Activated T-cell treated with anti-CD3 and anti-CD28 coated beads for 1 hour (primary cell): Measurements from ENCODE around the gene MRNIP.
"Not testable (repeated sequence)": the region's sequence is repeated elsewhere in the genome, so short reads cannot be mapped to it uniquely, and the experiment has no call there.

Experiments
- DNase-seq: peaks from one replicate; pipeline ENCODE4 v3.0.0-alpha.2; 2020; ENCODE audit warnings: low read depth

The MRNIP gene

GRCh38 chr5:179839328-179840256, 19.0 kb downstream of the MRNIP start:
- no peak for DNase-seq

DNA sequence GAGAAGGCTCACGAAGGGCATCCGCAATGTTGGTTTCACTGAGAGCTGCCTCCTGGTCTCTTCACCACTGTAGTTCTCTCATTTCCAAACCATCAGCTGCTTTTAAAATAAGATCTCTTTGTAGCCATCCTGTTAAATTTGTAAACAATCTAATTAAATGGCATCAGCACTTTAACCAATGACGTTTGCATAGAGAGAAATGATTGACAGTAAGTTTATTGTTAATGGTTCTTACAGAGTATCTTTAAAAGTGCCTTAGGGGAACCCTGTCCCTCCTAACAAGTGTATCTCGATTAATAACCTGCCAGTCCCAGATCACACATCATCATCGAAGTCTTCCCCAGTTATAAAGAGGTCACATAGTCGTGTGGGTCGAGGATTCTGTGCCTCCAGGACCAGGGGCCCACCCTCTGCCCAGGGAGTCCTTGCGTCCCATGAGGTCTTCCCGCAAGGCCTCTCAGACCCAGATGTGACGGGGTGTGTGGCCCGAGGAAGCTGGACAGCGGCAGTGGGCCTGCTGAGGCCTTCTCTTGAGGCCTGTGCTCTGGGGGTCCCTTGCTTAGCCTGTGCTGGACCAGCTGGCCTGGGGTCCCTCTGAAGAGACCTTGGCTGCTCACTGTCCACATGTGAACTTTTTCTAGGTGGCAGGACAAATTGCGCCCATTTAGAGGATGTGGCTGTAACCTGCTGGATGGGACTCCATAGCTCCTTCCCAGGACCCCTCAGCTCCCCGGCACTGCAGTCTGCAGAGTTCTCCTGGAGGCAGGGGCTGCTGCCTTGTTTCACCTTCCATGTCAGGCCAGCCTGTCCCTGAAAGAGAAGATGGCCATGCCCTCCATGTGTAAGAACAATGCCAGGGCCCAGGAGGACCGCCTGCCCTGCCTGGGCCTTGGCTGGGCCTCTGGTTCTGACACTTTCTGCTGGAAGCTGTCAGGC, 21.3 kb downstream of the MRNIP start:
- DNase-seq: no peak

- no peak for DNase-seq
These were observed 22.2 kb downstream of the MRNIP start for GRCh38 chr5:179836225-179837019.

DNA sequence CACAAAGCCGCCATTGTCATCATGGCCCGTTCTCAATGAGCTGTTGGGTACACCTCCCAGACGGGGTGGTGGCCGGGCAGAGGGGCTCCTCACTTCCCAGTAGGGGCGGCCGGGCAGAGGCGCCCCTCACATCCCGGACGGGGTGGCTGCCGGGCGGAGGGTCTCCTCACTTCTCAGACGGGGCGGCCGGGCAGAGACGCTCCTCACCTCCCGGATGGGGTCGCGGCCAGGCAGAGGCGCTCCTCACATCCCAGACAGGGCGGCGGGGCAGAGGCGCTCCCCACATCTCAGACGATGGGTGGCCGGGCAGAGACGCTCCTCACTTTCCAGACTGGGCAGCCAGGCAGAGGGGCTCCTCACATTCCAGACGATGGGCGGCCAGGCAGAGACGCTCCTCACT, 23.7 kb downstream of the MRNIP start:
- not testable (repeated sequence) for DNase-seq

DNA sequence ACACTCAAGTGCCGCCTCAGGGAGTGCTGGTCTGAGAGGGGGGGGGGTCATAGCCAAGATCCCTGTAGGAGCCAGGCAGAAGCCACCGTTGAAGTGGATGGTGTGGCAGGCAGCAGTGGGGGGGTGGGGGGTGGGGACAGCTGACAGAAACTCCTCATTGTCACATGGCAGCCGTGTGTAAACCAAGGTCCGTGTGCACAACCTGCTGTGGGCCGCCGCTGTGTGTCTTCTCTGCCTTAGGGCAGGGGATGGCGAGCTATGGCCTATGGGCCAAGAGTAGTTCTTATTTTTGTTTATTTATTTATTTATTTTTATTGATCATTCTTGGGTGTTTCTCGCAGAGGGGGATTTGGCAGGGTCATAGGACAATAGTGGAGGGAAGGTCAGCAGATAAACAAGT, 24.5 kb downstream of the MRNIP start:
- DNase-seq: no peak

GRCh38 chr5:179833709-179834070, 24.9 kb downstream of the MRNIP start:
- no peak for DNase-seq

DNA sequence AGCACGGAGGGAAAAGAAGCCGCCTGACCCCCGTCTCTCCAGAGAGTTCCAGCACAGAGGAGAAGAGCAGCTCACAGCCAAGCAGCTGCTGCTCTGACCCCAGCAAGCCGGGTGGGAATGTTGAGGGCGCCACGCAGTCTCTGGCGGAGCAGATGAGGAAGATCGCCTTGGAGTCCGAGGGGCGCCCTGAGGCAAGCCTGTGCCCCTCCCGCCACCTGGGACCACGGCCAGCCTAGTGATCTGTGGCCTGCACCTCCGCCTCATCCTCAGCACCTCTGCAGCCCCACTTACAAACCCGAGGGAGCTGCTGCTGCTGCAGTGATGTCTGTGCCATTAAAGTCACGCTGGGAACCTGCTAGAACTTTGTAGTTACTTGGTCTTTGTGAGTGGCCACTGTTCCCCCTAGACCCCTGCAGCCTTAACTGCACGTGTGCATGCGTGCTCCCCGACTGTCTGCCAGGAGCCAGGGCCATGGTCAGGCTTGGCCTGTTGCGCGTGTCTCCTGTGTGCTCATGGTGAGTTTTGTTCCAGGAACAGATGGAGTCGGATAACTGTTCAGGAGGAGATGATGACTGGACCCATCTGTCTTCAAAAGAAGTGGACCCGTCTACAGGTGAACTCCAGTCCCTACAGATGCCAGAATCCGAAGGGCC, 25.4 kb downstream of the MRNIP start:
- DNase-seq: no peak

GRCh38 chr5:179832039-179832745, 26.4 kb downstream of the MRNIP start:
- DNase-seq: no peak

DNA sequence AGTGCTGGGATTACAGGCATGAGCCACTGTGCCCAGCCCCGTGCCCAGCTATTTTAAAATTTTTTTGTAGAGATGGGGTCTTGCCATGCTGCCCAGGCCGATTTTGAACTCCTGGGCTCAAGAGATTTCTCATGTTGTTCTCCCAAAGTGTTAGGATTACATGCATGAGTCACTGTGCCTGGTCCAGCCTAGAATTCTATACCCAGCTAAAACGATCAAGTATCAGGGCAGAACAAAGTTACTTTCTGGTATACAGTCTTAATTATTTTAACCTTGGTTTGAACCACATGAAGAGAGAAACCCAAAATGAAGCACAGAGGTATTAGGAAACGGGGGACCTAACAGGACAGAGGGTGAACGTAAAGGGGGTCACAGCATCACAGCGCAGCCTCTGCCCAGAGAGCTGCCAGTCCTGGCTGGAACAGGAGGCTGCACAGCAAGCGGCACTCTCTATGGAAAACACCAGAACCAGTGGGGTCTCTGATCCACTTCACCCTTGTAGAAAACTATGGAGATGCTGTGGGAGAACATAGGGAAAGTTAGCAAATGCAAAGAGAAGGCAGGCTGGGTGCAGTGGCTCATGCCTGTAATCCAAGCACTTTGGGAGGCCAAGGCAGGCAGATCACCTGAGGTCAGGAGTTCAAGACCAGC, 27.7 kb downstream of the MRNIP start:
- no peak for DNase-seq

DNA sequence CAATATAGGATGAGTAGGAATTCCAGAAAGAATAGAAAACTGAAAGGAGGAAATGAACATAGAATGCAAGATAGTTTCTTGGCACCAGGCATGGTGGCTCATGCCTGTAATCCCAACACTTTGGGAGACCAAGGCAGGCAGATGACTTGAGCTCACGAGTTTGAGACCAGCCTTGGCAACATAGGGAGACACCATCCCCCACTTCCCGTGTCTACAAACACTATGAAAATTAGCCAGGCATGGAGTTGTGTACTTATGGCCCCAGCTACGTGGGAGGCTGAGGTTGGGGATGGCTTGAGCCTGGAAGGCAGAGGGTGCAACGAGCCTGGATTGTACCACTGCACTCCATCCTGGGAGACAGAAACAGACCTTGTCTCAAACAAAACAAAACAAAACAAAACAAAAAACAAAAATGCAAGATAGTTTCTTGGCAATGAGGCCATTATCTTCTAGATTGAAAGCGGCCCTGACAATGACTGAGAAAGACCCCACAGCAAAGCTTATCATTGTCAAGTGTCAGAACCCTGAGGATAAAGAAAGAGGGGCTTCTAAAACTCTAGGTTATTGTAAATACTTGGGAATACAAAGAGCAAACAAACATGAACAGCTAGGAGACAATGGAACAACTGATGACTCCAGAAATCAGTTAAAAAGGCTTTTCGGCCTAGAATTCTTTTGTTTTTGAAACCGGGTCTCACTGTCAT, 28.7 kb downstream of the MRNIP start:
- no peak for DNase-seq

- no peak for DNase-seq
These were observed 29.7 kb downstream of the MRNIP start for GRCh38 chr5:179828756-179829421.

- DNase-seq: no peak
These were observed 30.9 kb downstream of the MRNIP start for GRCh38 chr5:179827680-179828079.

DNA sequence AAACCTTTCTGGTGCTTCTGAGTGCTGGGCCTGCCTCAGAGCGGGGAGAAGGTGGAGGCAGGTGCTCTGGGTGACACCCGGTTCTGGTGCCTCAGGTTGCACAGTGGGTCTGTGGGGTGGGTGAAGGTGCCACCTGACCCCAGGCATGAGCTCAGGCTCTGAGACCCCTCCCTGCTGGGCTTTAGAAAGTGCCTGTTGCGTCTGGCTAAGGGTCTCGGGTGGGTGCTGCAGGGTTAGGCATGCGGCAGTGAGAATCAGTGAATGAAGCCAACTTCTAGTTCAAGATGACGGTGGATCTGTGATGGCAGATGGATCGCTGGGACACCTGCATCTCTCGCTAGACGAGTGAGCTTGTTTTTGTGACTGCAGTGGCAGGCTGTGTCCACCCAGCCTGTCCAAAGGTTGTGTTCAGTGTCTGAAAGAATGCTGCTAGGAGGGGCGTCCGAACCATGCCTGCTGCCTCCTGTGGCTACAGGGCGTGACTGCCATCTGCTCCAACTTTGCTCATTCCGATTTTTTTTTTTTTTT, 32.9 kb downstream of the MRNIP start:
- DNase-seq: no peak

- DNase-seq: no peak
These were observed 33.9 kb downstream of the MRNIP start for GRCh38 chr5:179824745-179825112.

GRCh38 chr5:179823937-179824744, 34.5 kb downstream of the MRNIP start:
- DNase-seq: no peak

- DNase-seq: no peak
These were observed 36.1 kb downstream of the MRNIP start for GRCh38 chr5:179822444-179822990.

DNA sequence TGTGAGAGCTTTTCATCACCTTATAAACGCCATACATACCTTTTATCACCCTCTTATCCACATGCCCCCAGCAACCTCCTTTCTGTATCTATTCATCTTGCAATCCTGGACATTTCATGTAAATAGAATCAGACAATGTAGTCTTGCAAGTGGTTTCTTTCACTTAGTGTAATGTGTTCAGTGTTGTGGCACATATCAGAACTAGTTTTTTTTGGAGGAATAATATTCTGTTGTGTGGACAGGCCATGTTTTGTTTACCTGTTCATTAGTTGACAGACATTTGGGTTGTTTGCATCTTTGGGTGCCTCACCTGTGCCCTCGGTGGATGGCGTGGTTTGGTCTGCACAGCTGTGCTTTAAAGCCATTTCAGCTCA, 36.6 kb downstream of the MRNIP start:
- no peak for DNase-seq
